Prostate gland (tissue), 2 donors: Measurements from ENCODE around the gene ZBTB16. TPM values are rescaled to one million over a fixed set of nuclear protein-coding genes. Genes with fewer than 3 reads are reported as not detected.
A peak's percentile ranks its signal among the peaks of the same experiment; 100 is the strongest.

ENCODE experiments used
- DNase-seq: peaks from one replicate; pipeline ENCODE4 v3.0.0-alpha.2; 2019; ENCODE audit warnings: low spot score
- H3K27ac ChIP-seq, 2 donors: fragments of 200-600 bp; sonication (generic); 2 replicates each; pipeline ENCODE4 v1.5.1; 2017 to 2019
- H3K27me3 ChIP-seq: fragments of 200-600 bp; sonication (generic); replicated peaks from 2 replicates; pipeline ENCODE4 v1.5.1; 2019; ENCODE audit not compliant: insufficient read depth
- H3K36me3 ChIP-seq, 2 donors: fragments of 200-600 bp; sonication (generic); 1 replicate in 1 of 2; 2 replicates in 1 of 2; pipeline versions ENCODE4 v1.5.1 to v1.8.1; 2017 to 2019
- H3K4me1 ChIP-seq: fragments of 200-600 bp; sonication (generic); replicated peaks from 2 replicates; pipeline ENCODE4 v1.5.1; 2019
- H3K4me3 ChIP-seq, 2 donors: fragments of 200-600 bp; sonication (generic); 2 replicates each; pipeline ENCODE4 v1.5.1; 2017 to 2019
- H3K9me3 ChIP-seq: fragments of 200-600 bp; sonication (generic); 2 replicates; pipeline ENCODE4 v1.5.1; 2017
- CTCF ChIP-seq, 4 experiments: fragments of 200-600 bp in 2 of 4; fragments of 450-650 bp in 2 of 4; sonication (generic) in 2 of 4; IDR thresholded peaks; 1 replicate in 3 of 4; 2 replicates in 1 of 4; pipeline ENCODE4 v1.5.1; 2016 to 2019; ENCODE audit warnings: antibody characterized with exemption in 4 of 4, mild to moderate bottlenecking in 2 of 4, moderate library complexity in 2 of 4
- POLR2A ChIP-seq: fragments of 450-650 bp; IDR thresholded peaks from one replicate; pipeline ENCODE4 v1.6.1; 2016; ENCODE audit warnings: antibody characterized with exemption, mild to moderate bottlenecking
- POLR2AphosphoS5 ChIP-seq: sonication (generic); formaldehyde crosslinking; IDR thresholded peaks from one replicate; pipeline ENCODE4 v1.6.1; 2017; ENCODE audit warnings: antibody characterized with exemption
- WGBS: methylation state at CpG from one replicate; pipeline ENCODE4 v1.1.5; 2018; 5-methylcytosine and 5-hydroxymethylcytosine counted together
- intact Hi-C: fragments of 100-400 bp; cut with DNase I; formaldehyde crosslinking; loops from one replicate; pipeline ENCODE4 v1.14.2; 2022
- total RNA-seq, 2 donors: library from RNA; depleted of rRNA; stranded (reverse); fragments of >200 nt; gene quantifications; one replicate each; pipeline ENCODE4 v1.1.0, GENCODE V29; 2016

Gene ZBTB16
- total RNA-seq, 2 donors from 2014 or later: 171 to 230 TPM

GRCh38 chr11:114256967-114257286 lies 197.4 kb downstream of the ZBTB16 start:
- intact Hi-C loops: no loop called here
- Histone ChIP-seq H3K27ac (peak overlapping the region; percentile 81 to 86), H3K4me1 (peaks cover 21% of the 10 kb centered on the region), H3K4me3 (no peak overlapping the region), H3K9me3 (no peaks in the 10 kb centered on the region), H3K27me3 (no peaks in the 10 kb centered on the region), H3K36me3 (no peaks in the 10 kb centered on the region)
- no peak for DNase-seq
- no peak for TF ChIP-seq CTCF (IDR thresholded peaks at IDR 0.05)
- no peak for TF ChIP-seq POLR2AphosphoS5
- TF ChIP-seq POLR2A: no peak
- WGBS: 88% methylated on average over 10 of the region's 10 CpGs

- WGBS: 38% methylated on average over 29 of the region's 29 CpGs
- Histone ChIP-seq H3K9me3 (no peaks in the 10 kb centered on the region), H3K27me3 (no peaks in the 10 kb centered on the region), H3K4me1 (peaks cover 21% of the 10 kb centered on the region), H3K27ac (peak overlapping the region; percentile 81 to 86), H3K4me3 (no peak overlapping the region), H3K36me3 (no peaks in the 10 kb centered on the region)
- DNase-seq: peak; percentile 70
- TF ChIP-seq POLR2A (no peak), POLR2AphosphoS5 (peak; percentile 8), CTCF (IDR thresholded peaks at IDR 0.05) (peak in 1 of 4 experiments; percentile 11)
- intact Hi-C loops: no loop called here
These were observed 198.4 kb downstream of the ZBTB16 start for GRCh38 chr11:114257621-114258558.

GRCh38 chr11:114258696-114259095 lies 199.2 kb downstream of the ZBTB16 start:
- intact Hi-C loops: no loop called here
- Histone ChIP-seq H3K27ac (peak overlapping the region; percentile 81 to 86), H3K4me1 (peaks cover 21% of the 10 kb centered on the region)

GRCh38 chr11:114259124-114259526 lies 199.6 kb downstream of the ZBTB16 start:
- no peak overlapping the region for H3K4me3 ChIP-seq
- TF ChIP-seq CTCF (IDR thresholded peaks at IDR 0.05) (no peak), POLR2AphosphoS5 (peak; percentile 73)
- intact Hi-C loops: no loop called here
- H3K4me1 ChIP-seq: peaks cover 21% of the 10 kb centered on the region
- no peaks in the 10 kb centered on the region for H3K27me3 ChIP-seq
- DNase-seq: peak; percentile 84
- H3K36me3 ChIP-seq: no peaks in the 10 kb centered on the region
- peak overlapping the region; percentile 81 to 86 for H3K27ac ChIP-seq
- H3K9me3 ChIP-seq: no peaks in the 10 kb centered on the region
- 46% methylated on average over 10 of the region's 10 CpGs for WGBS

More at GRCh38 chr11:114258696-114259095, 199.2 kb downstream of the ZBTB16 start:
- Histone ChIP-seq H3K36me3 (no peaks in the 10 kb centered on the region), H3K27me3 (no peaks in the 10 kb centered on the region), H3K9me3 (no peaks in the 10 kb centered on the region), H3K4me3 (no peak overlapping the region)
- DNase-seq: no peak
- WGBS: 90% methylated on average over 7 of the region's 7 CpGs
- no peak for TF ChIP-seq CTCF (IDR thresholded peaks at IDR 0.05)
- TF ChIP-seq POLR2A: no peak
- TF ChIP-seq POLR2AphosphoS5: no peak

GRCh38 chr11:114259551-114259983 lies 200.1 kb downstream of the ZBTB16 start:
- peak overlapping the region; percentile 81 to 86 for H3K27ac ChIP-seq
- WGBS: 70% methylated on average over 12 of the region's 12 CpGs
- intact Hi-C loops: no loop called here
- TF ChIP-seq POLR2AphosphoS5 (no peak), POLR2A (no peak), CTCF (IDR thresholded peaks at IDR 0.05) (no peak)
- no peaks in the 10 kb centered on the region for H3K9me3 ChIP-seq
- H3K4me3 ChIP-seq: no peak overlapping the region
- no peaks in the 10 kb centered on the region for H3K36me3 ChIP-seq
- H3K27me3 ChIP-seq: no peaks in the 10 kb centered on the region
- H3K4me1 ChIP-seq: peaks cover 21% of the 10 kb centered on the region
- no peak for DNase-seq
